ENCODE data around the gene SLC18A2.

SLC18A2 gene

DNA sequence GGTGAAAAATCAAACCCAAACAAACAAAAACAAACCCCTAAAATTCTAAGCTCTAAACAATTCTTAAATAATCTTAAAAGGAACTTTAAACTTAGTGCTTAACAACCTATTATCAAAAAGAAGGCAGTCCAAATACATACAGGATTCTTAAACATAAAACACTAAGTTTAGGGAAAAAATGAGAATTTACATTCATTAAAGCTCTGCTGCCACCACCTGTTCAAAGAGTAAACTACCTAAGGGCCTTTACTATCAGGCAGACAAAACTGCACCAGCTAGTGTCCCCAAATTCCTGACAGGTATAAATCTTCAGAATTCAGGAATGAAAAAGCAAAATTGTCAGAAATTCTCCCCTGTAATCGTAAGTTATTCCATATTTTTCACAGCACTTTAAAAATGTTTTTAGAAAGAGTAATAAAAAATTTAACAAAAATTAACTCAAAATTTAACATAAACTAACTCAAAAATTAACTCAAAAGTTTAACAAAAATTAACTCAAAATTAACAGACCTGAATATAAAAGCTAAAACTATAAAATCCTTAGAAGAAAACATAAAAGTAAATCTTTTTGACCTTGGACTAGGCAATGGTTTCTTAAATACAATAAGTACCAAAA is 79.2 kb downstream of the SLC18A2 start:
- no peak for DNase-seq

- no peak for DNase-seq
Observed at GRCh38 chr10:117322260-117322659, 81.3 kb downstream of the SLC18A2 start.

GRCh38 chr10:117324367-117324766 is 83.5 kb downstream of the SLC18A2 start:
- DNase-seq = no peak

GRCh38 chr10:117327262-117327661 is 86.3 kb downstream of the SLC18A2 start:
- DNase-seq = no peak
